GM12872 (cell line): Measurements from ENCODE around the gene RAC2.
A peak's percentile ranks its signal among the peaks of the same experiment; 100 is the strongest.

Source experiments
- CTCF ChIP-seq: IDR thresholded peaks from 3 replicates; pipeline ENCODE4 v1.5.1; 2011; ENCODE audit warnings: low read depth, mild to moderate bottlenecking, low read length, moderate library complexity; ENCODE audit not compliant: insufficient read depth

The RAC2 gene

GRCh38 chr22:37228106-37229011 is 15.7 kb downstream of the RAC2 start:
- TF ChIP-seq CTCF = no peak

- TF ChIP-seq CTCF = no peak
These were observed 17.6 kb downstream of the RAC2 start for GRCh38 chr22:37226514-37226913.

GRCh38 chr22:37226087-37226486 is 18.0 kb downstream of the RAC2 start:
- TF ChIP-seq CTCF = no peak

- peak; percentile 22; the same call in 1 of the 3 replicates for TF ChIP-seq CTCF
These were observed 18.6 kb downstream of the RAC2 start for GRCh38 chr22:37225481-37225880.

- no peak for TF ChIP-seq CTCF
These were observed 19.2 kb downstream of the RAC2 start for GRCh38 chr22:37224757-37225420.

- no peak for TF ChIP-seq CTCF
These were observed 20.0 kb downstream of the RAC2 start for GRCh38 chr22:37223965-37224551.

GRCh38 chr22:37222440-37222971 is 21.6 kb downstream of the RAC2 start:
- TF ChIP-seq CTCF = no peak
